ENCODE measurements around the gene CIROP.

Gene CIROP

GRCh38 chr14:23093991-23094665, 10.7 kb downstream of the CIROP start:
- DNase-seq (ENCODE audit: low read depth in 1 of 2, low spot score in 1 of 2) = no peak

GRCh38 chr14:23093526-23093925, 11.3 kb downstream of the CIROP start:
- DNase-seq (ENCODE audit: low read depth in 1 of 2, low spot score in 1 of 2) = no peak

GRCh38 chr14:23093104-23093503, 11.7 kb downstream of the CIROP start:
- DNase-seq (ENCODE audit: low read depth in 1 of 2, low spot score in 1 of 2) = no peak

GRCh38 chr14:23091294-23092225, 13.2 kb downstream of the CIROP start:
- no peak for DNase-seq (ENCODE audit: low read depth in 1 of 2, low spot score in 1 of 2)

- DNase-seq (ENCODE audit: low read depth in 1 of 2, low spot score in 1 of 2) = no peak
These were observed 14.5 kb downstream of the CIROP start for GRCh38 chr14:23090254-23090636.

GRCh38 chr14:23089498-23090253, 15.1 kb downstream of the CIROP start:
- DNase-seq (ENCODE audit: low read depth in 1 of 2, low spot score in 1 of 2) = no peak

- DNase-seq (ENCODE audit: low read depth in 1 of 2, low spot score in 1 of 2) = no peak
These were observed 18.2 kb downstream of the CIROP start for GRCh38 chr14:23086565-23086964.

GRCh38 chr14:23085458-23085857, 19.3 kb downstream of the CIROP start:
- no peak for DNase-seq (ENCODE audit: low read depth in 1 of 2, low spot score in 1 of 2)

- DNase-seq (ENCODE audit: low read depth in 1 of 2, low spot score in 1 of 2) = no peak
These were observed 24.3 kb downstream of the CIROP start for GRCh38 chr14:23080474-23080873.

- DNase-seq (ENCODE audit: low read depth in 1 of 2, low spot score in 1 of 2) = no peak
These were observed 25.1 kb downstream of the CIROP start for GRCh38 chr14:23079716-23080115.

- no peak for DNase-seq (ENCODE audit: low read depth in 1 of 2, low spot score in 1 of 2)
These were observed 26.1 kb downstream of the CIROP start for GRCh38 chr14:23078692-23079116.

- no peak for DNase-seq (ENCODE audit: low read depth in 1 of 2, low spot score in 1 of 2)
These were observed 26.8 kb downstream of the CIROP start for GRCh38 chr14:23077962-23078361.

GRCh38 chr14:23076785-23077408, 27.9 kb downstream of the CIROP start:
- peak in 1 of 2 donors; percentile 25 for DNase-seq (ENCODE audit: low read depth in 1 of 2, low spot score in 1 of 2)

GRCh38 chr14:23074906-23075305, 29.9 kb downstream of the CIROP start:
- no peak for DNase-seq (ENCODE audit: low read depth in 1 of 2, low spot score in 1 of 2)

- no peak for DNase-seq (ENCODE audit: low read depth in 1 of 2, low spot score in 1 of 2)
These were observed 32.8 kb downstream of the CIROP start for GRCh38 chr14:23071921-23072539.

- peak; percentile 55 to 78 for DNase-seq (ENCODE audit: low read depth in 1 of 2, low spot score in 1 of 2)
These were observed 33.4 kb downstream of the CIROP start for GRCh38 chr14:23071244-23071920.

- no peak for DNase-seq (ENCODE audit: low read depth in 1 of 2, low spot score in 1 of 2)
These were observed 34.3 kb downstream of the CIROP start for GRCh38 chr14:23070262-23071129.

- no peak for DNase-seq (ENCODE audit: low read depth in 1 of 2, low spot score in 1 of 2)
These were observed 35.4 kb downstream of the CIROP start for GRCh38 chr14:23069413-23069806.

GRCh38 chr14:23068789-23069412, 35.9 kb downstream of the CIROP start:
- peak; percentile 35 to 76 for DNase-seq (ENCODE audit: low read depth in 1 of 2, low spot score in 1 of 2)

Data from activated CD4-positive, alpha-beta T cell treated with anti-CD3 and anti-CD28 coated beads, Interleukin-2, amount 50 U/mL, for 24 hours (primary cell).